Measurements from ENCODE around the gene DYNLRB1. TPM values are rescaled to one million over a fixed set of nuclear protein-coding genes. Genes with fewer than 3 reads are reported as not detected.
A peak's percentile ranks its signal among the peaks of the same experiment; 100 is the strongest.

Gene DYNLRB1
- total RNA-seq, 1 donor = 46.0 TPM

- no peak for DNase-seq (ENCODE audit: low read depth in 2 of 3, low spot score in 2 of 3)
These were observed 59.5 kb downstream of the DYNLRB1 start for GRCh38 chr20:34575756-34576155.

- DNase-seq (ENCODE audit: low read depth in 2 of 3, low spot score in 2 of 3) = no peak
These were observed 60.8 kb downstream of the DYNLRB1 start for GRCh38 chr20:34577061-34577460.

- DNase-seq (ENCODE audit: low read depth in 2 of 3, low spot score in 2 of 3) = no peak
These were observed 61.8 kb downstream of the DYNLRB1 start for GRCh38 chr20:34578025-34578424.

DNA sequence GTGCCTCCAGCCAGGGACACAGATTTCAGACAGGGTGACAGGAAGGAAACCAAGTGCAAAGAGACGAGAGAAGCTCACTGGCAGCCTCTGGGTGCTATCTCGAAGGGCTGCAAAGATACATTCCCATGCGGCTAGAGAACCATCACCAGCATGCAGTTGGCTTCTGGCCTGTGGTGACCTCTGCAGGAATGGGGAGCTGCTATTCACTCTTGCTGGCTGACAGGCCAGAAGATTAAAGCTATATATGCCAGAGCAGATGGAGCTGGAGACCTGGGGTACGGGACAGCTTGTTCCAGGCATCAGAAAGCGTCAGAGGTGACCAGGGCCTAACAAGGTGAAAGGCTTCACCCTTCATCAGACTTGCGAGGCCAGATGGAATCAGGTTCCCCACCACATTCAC is 62.3 kb downstream of the DYNLRB1 start:
- DNase-seq (ENCODE audit: low read depth in 2 of 3, low spot score in 2 of 3) = no peak

DNA sequence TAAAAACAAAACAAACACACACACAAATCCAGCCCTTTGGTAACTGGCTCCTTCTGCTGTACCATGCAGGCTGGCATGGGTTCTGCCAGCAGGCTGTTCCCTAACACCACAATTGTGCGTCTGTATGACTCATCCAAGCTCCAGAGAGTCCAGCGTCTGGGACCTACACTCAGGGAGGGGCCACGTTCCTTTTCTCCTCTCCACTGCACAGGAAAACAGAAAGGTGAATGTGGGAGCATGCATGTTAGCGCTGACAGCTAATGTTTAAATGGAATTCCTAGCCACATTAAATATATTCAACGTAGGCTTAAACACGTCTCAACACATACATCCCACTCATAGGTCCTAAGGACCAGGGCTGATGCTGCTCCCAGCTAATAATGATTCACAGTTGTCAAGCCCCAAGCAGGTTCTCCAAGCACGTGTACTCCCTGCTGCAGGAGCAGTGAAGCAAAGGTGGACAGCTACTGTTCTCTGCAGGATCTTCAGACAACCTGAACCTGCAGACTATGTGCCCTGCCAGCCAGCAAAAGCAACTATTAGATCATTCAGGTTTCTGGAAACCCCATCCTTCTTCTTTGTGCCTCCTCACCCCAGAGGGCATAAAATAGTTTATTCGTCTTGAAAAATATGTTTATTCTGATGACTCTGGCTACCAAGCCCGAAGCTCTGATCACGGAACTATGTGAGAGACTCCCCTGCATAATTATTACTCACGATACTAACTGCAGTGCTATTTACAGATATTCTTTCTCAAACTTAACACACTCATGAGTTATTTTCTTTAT is 63.2 kb downstream of the DYNLRB1 start:
- DNase-seq (ENCODE audit: low read depth in 2 of 3, low spot score in 2 of 3) = no peak

- DNase-seq (ENCODE audit: low read depth in 2 of 3, low spot score in 2 of 3) = no peak
These were observed 64.0 kb downstream of the DYNLRB1 start for GRCh38 chr20:34579979-34580940.

- DNase-seq (ENCODE audit: low read depth in 2 of 3, low spot score in 2 of 3) = peak in 1 of 3 donors; percentile 14
These were observed 65.3 kb downstream of the DYNLRB1 start for GRCh38 chr20:34581341-34582184.

GRCh38 chr20:34582221-34582620 is 66.0 kb downstream of the DYNLRB1 start:
- no peak for DNase-seq (ENCODE audit: low read depth in 2 of 3, low spot score in 2 of 3)

DNA sequence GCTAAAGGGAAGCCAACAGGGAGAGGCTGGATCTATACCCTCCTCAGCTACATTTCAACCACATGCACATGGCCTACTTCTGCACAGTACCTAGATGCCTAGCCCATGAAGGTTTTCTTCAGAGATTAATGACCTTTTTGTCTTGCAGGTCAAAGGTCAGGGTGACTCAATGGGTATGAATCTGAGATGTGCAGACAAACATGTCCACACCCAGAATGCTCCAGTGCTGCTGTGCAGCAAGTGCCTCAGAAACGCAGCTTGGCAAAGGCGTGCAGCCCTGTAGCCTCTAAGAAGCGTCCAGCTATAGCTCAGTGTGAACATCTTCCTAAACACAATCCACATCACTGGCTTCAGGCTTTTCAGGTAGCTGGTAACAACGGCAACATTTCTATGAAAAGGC is 66.7 kb downstream of the DYNLRB1 start:
- DNase-seq (ENCODE audit: low read depth in 2 of 3, low spot score in 2 of 3) = no peak

- peak in 1 of 3 donors; percentile 32 for DNase-seq (ENCODE audit: low read depth in 2 of 3, low spot score in 2 of 3)
These were observed 67.3 kb downstream of the DYNLRB1 start for GRCh38 chr20:34583544-34583943.

DNA sequence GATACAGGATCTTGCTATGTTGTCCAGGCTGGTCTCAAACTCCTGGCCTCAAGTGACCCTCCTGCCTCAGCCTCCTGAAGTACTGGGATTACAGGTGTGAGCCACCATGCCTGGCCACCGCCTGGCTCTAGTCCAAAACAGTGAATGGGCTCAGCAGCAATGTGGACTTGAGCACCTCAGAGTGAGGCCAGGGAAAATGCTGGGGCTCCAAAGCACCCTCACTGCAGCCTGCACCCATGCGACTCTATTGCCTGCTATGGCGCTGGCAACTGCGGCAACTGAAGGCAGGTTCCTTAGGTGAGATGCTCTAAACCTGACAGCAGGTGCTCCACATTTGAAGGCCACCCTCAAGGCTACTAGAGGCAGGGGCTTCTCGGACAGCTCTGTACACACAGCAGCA is 68.8 kb downstream of the DYNLRB1 start:
- no peak for DNase-seq (ENCODE audit: low read depth in 2 of 3, low spot score in 2 of 3)

- DNase-seq (ENCODE audit: low read depth in 2 of 3, low spot score in 2 of 3) = no peak
These were observed 70.4 kb downstream of the DYNLRB1 start for GRCh38 chr20:34586488-34587163.

Small RNAs within 50 kb of the gene (small RNA-seq; reads per million reads assigned to genes)
- gene RF00019 = not detected

Other genes with a start within 250 kb of the DYNLRB1 start
- gene AHCY, start 213.1 kb upstream of the DYNLRB1 start, total RNA-seq = 235 TPM
- 17.0 TPM for gene ITCH, start 153.1 kb upstream of the DYNLRB1 start, total RNA-seq
- gene MAP1LC3A, start 42.3 kb downstream of the DYNLRB1 start, total RNA-seq = 5.1 TPM
- gene PIGU, start 160.7 kb downstream of the DYNLRB1 start, total RNA-seq = 14.3 TPM
- 3.5 TPM for gene TP53INP2, start 187.9 kb downstream of the DYNLRB1 start, total RNA-seq

Measured in hematopoietic multipotent progenitor cell (in vitro differentiated cells).